Adipocyte (in vitro differentiated cells): ENCODE measurements around the gene PIK3R6.
"Not testable (repeated sequence)": the region's sequence is repeated elsewhere in the genome, so short reads cannot be mapped to it uniquely, and the experiment has no call there.

Experiments used
- DNase-seq: peaks from one replicate; pipeline ENCODE4 v3.0.0-alpha.2; 2015; ENCODE audit warnings: low read depth
- H3K27me3 ChIP-seq: replicated peaks from 2 replicates; pipeline ENCODE4 v1.7.0; 2013; ENCODE audit warnings: mild to moderate bottlenecking, low read length, moderate library complexity; ENCODE audit not compliant: control insufficient read depth, insufficient read depth
- H3K36me3 ChIP-seq: 2 replicates; pipeline ENCODE4 v1.7.0; 2013; ENCODE audit warnings: low read length, mild to moderate bottlenecking, moderate library complexity; ENCODE audit not compliant: control insufficient read depth, insufficient read depth, severe bottlenecking
- H3K4me1 ChIP-seq: 2 replicates; pipeline ENCODE4 v1.7.0; 2013; ENCODE audit warnings: mild to moderate bottlenecking, low read length, moderate library complexity; ENCODE audit not compliant: control insufficient read depth, insufficient read depth
- H3K4me3 ChIP-seq: 2 replicates; pipeline ENCODE4 v1.7.0; 2013; ENCODE audit warnings: mild to moderate bottlenecking, low read length, moderate library complexity
- H3K9ac ChIP-seq: 2 replicates; pipeline ENCODE4 v1.7.0; 2013; ENCODE audit warnings: mild to moderate bottlenecking, low read length, moderate library complexity
- H3K9me3 ChIP-seq: 2 replicates; pipeline ENCODE4 v1.7.0; 2013; ENCODE audit warnings: mild to moderate bottlenecking, low read length, moderate library complexity; ENCODE audit not compliant: control insufficient read depth

The PIK3R6 gene

DNA sequence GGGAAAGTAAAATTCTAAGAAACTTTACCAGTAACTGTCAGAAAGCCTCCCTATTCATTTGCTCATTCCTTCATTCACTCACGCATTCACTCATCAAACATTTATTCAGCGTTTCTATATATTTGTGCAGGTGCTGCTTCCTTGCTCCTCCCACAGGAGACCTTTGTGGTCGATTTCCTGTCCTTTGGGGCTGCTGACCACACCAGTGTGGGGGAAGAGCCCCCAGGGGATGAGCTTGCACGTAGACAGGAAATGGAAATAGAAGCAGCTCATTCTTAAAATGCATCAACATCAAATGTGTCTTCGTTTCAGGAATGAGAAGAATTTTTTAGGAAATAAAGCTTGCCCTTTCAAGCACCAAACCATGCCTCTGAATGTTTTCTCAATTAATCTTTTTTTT is 9.6 kb downstream of the PIK3R6 start:
- peak; percentile 46 for DNase-seq
- Histone ChIP-seq H3K4me3 (no peak overlapping the region), H3K9ac (no peak overlapping the region), H3K9me3 (no peaks in the 10 kb centered on the region), H3K27me3 (peaks cover 15% of the 10 kb centered on the region), H3K36me3 (no peaks in the 10 kb centered on the region), H3K4me1 (peaks cover 20% of the 10 kb centered on the region)

DNA sequence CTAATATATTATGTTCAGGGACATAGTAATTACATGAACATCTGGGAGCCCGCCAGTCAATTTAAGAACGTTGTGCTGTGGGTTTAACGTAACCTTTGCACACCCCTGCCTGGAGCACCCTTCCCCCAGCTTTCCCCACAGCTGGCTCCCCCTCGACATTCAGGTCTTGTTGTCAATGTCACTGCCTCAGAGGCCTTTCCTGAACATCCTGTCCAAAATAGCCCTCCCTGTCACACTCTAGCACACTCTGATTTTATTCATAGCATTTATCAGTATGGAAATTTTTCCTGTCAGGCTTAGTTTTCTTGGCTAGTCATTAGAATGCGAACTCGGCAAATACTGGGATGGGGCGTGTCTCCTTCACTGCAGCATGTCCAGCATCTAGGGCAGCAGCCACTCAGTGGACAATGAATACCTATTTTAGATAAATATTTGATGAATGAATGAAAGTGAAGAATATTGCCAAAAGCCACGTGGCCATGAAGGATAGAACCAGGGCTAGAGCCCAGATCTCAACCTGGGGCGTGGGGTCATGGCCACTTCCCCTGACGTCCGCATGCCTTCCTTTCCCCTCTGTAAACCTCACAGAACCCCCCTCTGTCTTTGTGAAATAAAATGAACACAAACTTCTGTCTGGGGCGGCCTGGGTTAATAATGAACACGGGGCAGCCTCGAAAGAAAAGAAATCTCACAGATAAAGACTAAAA is 10.5 kb downstream of the PIK3R6 start:
- no peaks in the 10 kb centered on the region for H3K36me3 ChIP-seq
- H3K9ac ChIP-seq: no peak overlapping the region
- H3K9me3 ChIP-seq: no peaks in the 10 kb centered on the region
- H3K4me1 ChIP-seq: peaks cover 20% of the 10 kb centered on the region
- no peak overlapping the region for H3K4me3 ChIP-seq
- peaks cover 7% of the 10 kb centered on the region for H3K27me3 ChIP-seq
- DNase-seq: no peak

DNA sequence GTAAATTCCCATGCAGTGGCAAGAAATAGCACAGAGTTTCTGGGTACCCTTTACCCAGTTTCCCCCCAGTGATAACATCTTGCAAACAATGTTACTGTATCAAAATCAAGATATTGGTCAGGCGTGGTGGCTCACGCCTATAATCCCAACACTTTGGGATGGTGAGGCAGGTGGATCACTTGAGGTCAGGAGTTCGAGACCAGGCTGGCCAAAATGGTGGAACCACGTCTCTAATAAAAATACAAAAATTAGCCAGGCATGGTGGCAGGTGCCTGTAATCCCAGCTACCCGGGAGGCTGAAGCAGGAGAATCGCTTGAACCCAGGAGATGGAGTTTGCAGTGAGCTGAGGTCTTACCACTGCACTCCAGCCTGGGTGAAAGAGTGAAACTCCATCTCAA is 11.3 kb downstream of the PIK3R6 start:
- H3K4me3 ChIP-seq: not testable (repeated sequence)

DNA sequence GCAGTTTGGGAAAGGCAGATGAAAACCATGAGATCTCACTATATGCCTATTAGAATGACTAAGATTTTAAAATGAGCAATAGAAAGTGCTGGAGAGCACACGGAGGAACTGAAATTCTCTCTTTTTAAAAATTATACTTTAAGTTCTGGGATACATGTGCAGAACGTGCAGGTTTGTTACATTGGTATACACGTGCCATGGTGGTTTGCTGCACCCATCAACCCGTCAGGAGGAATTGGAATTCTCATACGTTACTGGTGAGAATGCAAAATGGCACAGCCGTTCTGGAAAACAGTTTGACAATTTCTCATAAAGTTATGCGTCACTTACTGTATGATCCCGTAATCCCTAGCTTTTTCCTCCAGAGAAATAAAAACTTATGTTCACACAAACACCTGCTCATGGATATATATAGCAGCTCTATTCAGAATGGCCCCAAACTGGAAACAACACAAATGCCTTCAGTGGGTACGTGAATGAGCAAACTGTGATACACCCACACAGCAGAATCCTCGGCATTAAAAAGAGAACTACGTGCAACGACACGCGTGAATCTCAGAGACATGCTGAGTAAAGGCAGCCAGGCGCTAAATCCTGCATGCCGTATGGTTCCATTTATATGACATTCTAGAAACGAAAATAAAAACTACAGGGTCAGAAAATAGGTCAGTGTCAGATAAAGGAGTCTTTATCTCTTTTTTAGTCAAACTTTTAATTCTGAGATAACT is 11.8 kb downstream of the PIK3R6 start:
- Histone ChIP-seq H3K4me3 (no peak overlapping the region), H3K4me1 (peaks cover 20% of the 10 kb centered on the region), H3K36me3 (no peaks in the 10 kb centered on the region), H3K9ac (no peak overlapping the region), H3K9me3 (no peaks in the 10 kb centered on the region), H3K27me3 (peaks cover 10% of the 10 kb centered on the region)
- no peak for DNase-seq

More for the DNA sequence above, 11.3 kb downstream of the PIK3R6 start:
- H3K4me1 ChIP-seq: peaks cover 20% of the 10 kb centered on the region
- H3K27me3 ChIP-seq, H3K36me3 ChIP-seq, DNase-seq, H3K9ac ChIP-seq, H3K9me3 ChIP-seq: not testable (repeated sequence)

DNA sequence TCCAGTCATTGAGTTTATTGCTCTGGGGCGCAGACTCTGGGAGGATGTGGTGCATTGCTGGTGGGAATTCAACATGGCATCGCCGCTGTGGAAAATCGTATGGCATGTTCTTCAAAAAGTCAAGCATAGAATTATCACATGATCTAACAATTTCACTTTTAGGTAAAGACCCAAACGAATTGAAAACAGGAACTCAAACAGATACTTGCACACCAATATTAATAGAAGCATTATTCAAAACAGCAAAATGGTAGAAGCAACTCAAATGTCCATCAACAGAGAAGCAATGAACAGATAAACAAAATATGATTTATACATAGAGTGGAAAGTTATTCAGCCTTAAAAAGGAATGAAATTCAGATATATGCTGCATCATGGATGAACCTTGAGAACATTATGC is 15.9 kb downstream of the PIK3R6 start:
- Histone ChIP-seq H3K4me1 (no peaks in the 10 kb centered on the region), H3K4me3 (no peak overlapping the region), H3K9me3 (no peaks in the 10 kb centered on the region), H3K9ac (no peak overlapping the region), H3K36me3 (no peaks in the 10 kb centered on the region), H3K27me3 (peaks cover 15% of the 10 kb centered on the region)
- no peak for DNase-seq

- no peak overlapping the region for H3K4me3 ChIP-seq
- H3K36me3 ChIP-seq: no peaks in the 10 kb centered on the region
- DNase-seq: no peak
- H3K9ac ChIP-seq: no peak overlapping the region
- H3K4me1 ChIP-seq: no peaks in the 10 kb centered on the region
- H3K9me3 ChIP-seq: no peaks in the 10 kb centered on the region
- H3K27me3 ChIP-seq: peaks cover 9% of the 10 kb centered on the region
Measured at GRCh38 chr17:8849311-8850041, 18.0 kb downstream of the PIK3R6 start.

DNA sequence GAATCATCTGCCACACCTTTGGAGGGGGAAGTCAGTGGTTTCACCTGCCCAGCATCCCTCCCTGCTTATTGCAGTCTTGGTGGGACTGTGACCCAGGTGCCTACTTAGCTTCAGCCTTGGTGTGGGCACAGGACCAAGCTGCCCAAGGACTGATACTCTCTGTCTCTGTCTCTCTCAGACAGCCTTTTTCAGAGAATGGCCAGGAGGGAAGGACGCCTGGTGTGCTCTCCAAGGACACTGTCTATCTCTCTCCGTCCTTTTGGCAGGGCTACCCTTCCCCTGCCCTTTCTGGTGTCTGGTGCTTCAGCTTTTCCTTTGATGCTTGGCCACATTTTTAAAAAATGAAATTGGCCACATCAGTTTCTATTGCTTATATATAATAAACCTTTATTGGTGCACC is 19.6 kb downstream of the PIK3R6 start:
- Histone ChIP-seq H3K4me3 (no peak overlapping the region), H3K9me3 (no peaks in the 10 kb centered on the region), H3K4me1 (no peaks in the 10 kb centered on the region), H3K27me3 (peaks cover 12% of the 10 kb centered on the region), H3K36me3 (no peaks in the 10 kb centered on the region), H3K9ac (no peak overlapping the region)
- no peak for DNase-seq

- no peak overlapping the region for H3K9ac ChIP-seq
- H3K27me3 ChIP-seq: peaks cover 21% of the 10 kb centered on the region
- H3K4me3 ChIP-seq: no peak overlapping the region
- H3K4me1 ChIP-seq: no peaks in the 10 kb centered on the region
- DNase-seq: peak; percentile 25
- peaks cover 6% of the 10 kb centered on the region for H3K9me3 ChIP-seq
- H3K36me3 ChIP-seq: no peaks in the 10 kb centered on the region
Measured at GRCh38 chr17:8846768-8847211, 20.7 kb downstream of the PIK3R6 start.

- Histone ChIP-seq H3K9me3 (peaks cover 6% of the 10 kb centered on the region), H3K4me1 (no peaks in the 10 kb centered on the region), H3K4me3 (no peak overlapping the region), H3K36me3 (no peaks in the 10 kb centered on the region), H3K9ac (no peak overlapping the region), H3K27me3 (peaks cover 18% of the 10 kb centered on the region)
- DNase-seq: no peak
Measured at GRCh38 chr17:8844229-8845218, 22.9 kb downstream of the PIK3R6 start.

DNA sequence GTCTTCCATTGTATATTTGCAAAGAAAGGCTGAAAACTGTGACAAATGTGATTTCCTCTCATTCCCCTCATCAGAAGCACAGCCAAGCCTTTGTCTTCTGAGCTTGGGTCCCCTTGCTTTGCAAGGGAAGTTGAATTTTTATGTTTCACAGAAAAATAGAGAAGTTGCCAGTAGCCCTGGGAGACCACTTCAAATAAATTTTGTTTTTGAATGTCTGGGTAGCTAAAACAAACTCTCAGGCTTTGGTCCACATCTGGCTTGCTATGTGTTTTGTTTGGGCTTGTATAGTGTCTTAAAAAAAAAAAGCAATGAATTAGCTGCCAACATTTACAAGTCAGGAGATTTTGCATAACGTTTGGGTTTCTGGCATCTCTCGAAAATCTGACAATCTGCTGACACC is 24.1 kb downstream of the PIK3R6 start:
- H3K9ac ChIP-seq: no peak overlapping the region
- peaks cover 6% of the 10 kb centered on the region for H3K9me3 ChIP-seq
- no peak overlapping the region for H3K4me3 ChIP-seq
- no peaks in the 10 kb centered on the region for H3K36me3 ChIP-seq
- peaks cover 24% of the 10 kb centered on the region for H3K27me3 ChIP-seq
- H3K4me1 ChIP-seq: no peaks in the 10 kb centered on the region
- no peak for DNase-seq
